SK-N-MC (cell line): Measurements from ENCODE around the gene METTL1.

Experiments
- FOXP2 ChIP-seq: optimal IDR thresholded peaks from 2 replicates; pipeline ENCODE3; 2011; ENCODE audit warnings: mild to moderate bottlenecking, moderate library complexity; ENCODE audit not compliant: insufficient read depth; ENCODE audit errors: extremely low read length, control extremely low read depth
- POLR2AphosphoS5 ChIP-seq: IDR thresholded peaks from 2 replicates; pipeline ENCODE4 v1.6.1; 2012; ENCODE audit warnings: mild to moderate bottlenecking, low read depth, low read length, borderline replicate concordance

DNA sequence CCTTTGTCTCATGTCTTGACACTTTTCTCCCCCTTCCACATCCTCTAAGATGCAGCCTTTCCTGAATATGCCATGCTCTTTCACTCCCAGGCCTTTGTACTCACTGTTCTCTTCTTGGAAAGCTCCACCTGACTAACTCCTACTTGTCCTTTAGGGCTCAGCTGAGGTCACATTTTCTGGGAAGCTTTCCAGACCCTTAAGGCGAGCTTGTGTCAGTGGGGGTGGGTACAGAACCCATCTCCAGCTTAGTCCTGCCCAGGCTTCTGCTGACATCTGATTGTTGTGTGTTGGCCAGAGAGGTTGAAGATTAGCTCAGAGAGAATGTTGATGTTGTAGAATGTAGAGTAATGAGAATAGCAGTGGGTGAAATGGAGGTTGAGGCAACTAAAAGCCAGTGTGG is 7.8 kb upstream of the METTL1 start:
- TF ChIP-seq POLR2AphosphoS5 (no peak), FOXP2 (no peak)
